ENCODE results near the gene CNTNAP5.

Gene CNTNAP5

GRCh38 chr2:124920448-124920847, 895.4 kb downstream of the CNTNAP5 start:
- no peak overlapping the region for H3K9ac ChIP-seq (ENCODE audit: low read length)
- H3K36me3 ChIP-seq (ENCODE audit: control insufficient read depth, insufficient read depth, low read length), result no peaks in the 10 kb centered on the region
- no peaks in the 10 kb centered on the region for H3K4me1 ChIP-seq (ENCODE audit: control insufficient read depth, low read depth, low read length)
- H2AK5ac ChIP-seq (ENCODE audit: low read length), result no peak overlapping the region
- no peaks in the 10 kb centered on the region for H3K79me2 ChIP-seq (ENCODE audit: control insufficient read depth, insufficient read depth, low read length)
- H2BK5ac ChIP-seq (ENCODE audit: low read length), result no peak overlapping the region
- no CpG with 5 or more reads among the region's 1 CpG for WGBS (ENCODE audit: extremely low coverage, insufficient coverage, low lambda C conversion rate)
- H3K4me2 ChIP-seq (ENCODE audit: low read length), result no peak overlapping the region
- DNase-seq, result no peak
- H3K27me3 ChIP-seq (ENCODE audit: insufficient read depth, low read length, poor library complexity), result no peaks in the 10 kb centered on the region
- no peak overlapping the region for H3K4me3 ChIP-seq (ENCODE audit: low read length)
- H3K18ac ChIP-seq (ENCODE audit: low read length), result no peak overlapping the region
- H3K79me1 ChIP-seq (ENCODE audit: low read length), result no peaks in the 10 kb centered on the region
- no peak overlapping the region for H3K4ac ChIP-seq (ENCODE audit: low read depth, low read length)
- H3K56ac ChIP-seq (ENCODE audit: low read length), result no peak overlapping the region
- H3K23ac ChIP-seq (ENCODE audit: low read length), result no peak overlapping the region
- no peak overlapping the region for H2BK15ac ChIP-seq (replicated peaks; ENCODE audit: low read depth)
- no peak overlapping the region for H2BK120ac ChIP-seq (ENCODE audit: low read depth, low read length)
- no peak overlapping the region for H3K27ac ChIP-seq (ENCODE audit: low read depth, low read length)
- H4K8ac ChIP-seq (ENCODE audit: low read depth, low read length), result no peak overlapping the region
- no peak overlapping the region for H4K5ac ChIP-seq (ENCODE audit: low read length)

- Histone ChIP-seq H4K5ac (ENCODE audit: low read length) (no peak overlapping the region), H4K8ac (ENCODE audit: low read depth, low read length) (no peak overlapping the region), H3K36me3 (ENCODE audit: control insufficient read depth, insufficient read depth, low read length) (no peaks in the 10 kb centered on the region), H2BK15ac (replicated peaks; ENCODE audit: low read depth) (no peak overlapping the region), H2BK120ac (ENCODE audit: low read depth, low read length) (no peak overlapping the region), H3K4me3 (ENCODE audit: low read length) (no peak overlapping the region), H3K4ac (ENCODE audit: low read depth, low read length) (no peak overlapping the region), H3K4me2 (ENCODE audit: low read length) (no peak overlapping the region), H3K23ac (ENCODE audit: low read length) (no peak overlapping the region), H2BK5ac (ENCODE audit: low read length) (no peak overlapping the region), H3K79me1 (ENCODE audit: low read length) (no peaks in the 10 kb centered on the region), H3K9ac (ENCODE audit: low read length) (no peak overlapping the region), H3K4me1 (ENCODE audit: control insufficient read depth, low read depth, low read length) (no peaks in the 10 kb centered on the region), H3K27me3 (ENCODE audit: insufficient read depth, low read length, poor library complexity) (no peaks in the 10 kb centered on the region), H3K18ac (ENCODE audit: low read length) (no peak overlapping the region), H3K79me2 (ENCODE audit: control insufficient read depth, insufficient read depth, low read length) (no peaks in the 10 kb centered on the region), H2AK5ac (ENCODE audit: low read length) (no peak overlapping the region), H3K27ac (ENCODE audit: low read depth, low read length) (no peak overlapping the region), H3K56ac (ENCODE audit: low read length) (no peak overlapping the region)
- no peak for DNase-seq
- WGBS (ENCODE audit: extremely low coverage, insufficient coverage, low lambda C conversion rate), result no CpG with 5 or more reads among the region's 5 CpGs
These were observed 896.1 kb downstream of the CNTNAP5 start for GRCh38 chr2:124921191-124921590.

- Histone ChIP-seq H2BK15ac (replicated peaks; ENCODE audit: low read depth) (no peak overlapping the region), H3K27ac (ENCODE audit: low read depth, low read length) (no peak overlapping the region), H3K9ac (ENCODE audit: low read length) (no peak overlapping the region), H4K5ac (ENCODE audit: low read length) (no peak overlapping the region), H3K23ac (ENCODE audit: low read length) (no peak overlapping the region), H2BK5ac (ENCODE audit: low read length) (no peak overlapping the region), H3K36me3 (ENCODE audit: control insufficient read depth, insufficient read depth, low read length) (no peaks in the 10 kb centered on the region), H3K4me3 (ENCODE audit: low read length) (no peak overlapping the region), H3K79me2 (ENCODE audit: control insufficient read depth, insufficient read depth, low read length) (no peaks in the 10 kb centered on the region), H3K79me1 (ENCODE audit: low read length) (no peaks in the 10 kb centered on the region), H3K56ac (ENCODE audit: low read length) (no peak overlapping the region), H3K4ac (ENCODE audit: low read depth, low read length) (no peak overlapping the region), H2BK120ac (ENCODE audit: low read depth, low read length) (no peak overlapping the region), H2AK5ac (ENCODE audit: low read length) (no peak overlapping the region), H3K4me1 (ENCODE audit: control insufficient read depth, low read depth, low read length) (no peaks in the 10 kb centered on the region), H4K8ac (ENCODE audit: low read depth, low read length) (no peak overlapping the region), H3K4me2 (ENCODE audit: low read length) (no peak overlapping the region), H3K27me3 (ENCODE audit: insufficient read depth, low read length, poor library complexity) (no peaks in the 10 kb centered on the region), H3K18ac (ENCODE audit: low read length) (no peak overlapping the region)
- no CpG with 5 or more reads among the region's 3 CpGs for WGBS (ENCODE audit: extremely low coverage, insufficient coverage, low lambda C conversion rate)
- DNase-seq, result no peak
These were observed 898.0 kb downstream of the CNTNAP5 start for GRCh38 chr2:124923097-124923496.

GRCh38 chr2:124933883-124934282, 908.8 kb downstream of the CNTNAP5 start:
- Histone ChIP-seq H3K56ac (ENCODE audit: low read length) (no peak overlapping the region), H3K18ac (ENCODE audit: low read length) (no peak overlapping the region), H3K23ac (ENCODE audit: low read length) (no peak overlapping the region), H3K9ac (ENCODE audit: low read length) (no peak overlapping the region), H3K4me3 (ENCODE audit: low read length) (no peak overlapping the region), H2BK15ac (replicated peaks; ENCODE audit: low read depth) (no peak overlapping the region), H3K36me3 (ENCODE audit: control insufficient read depth, insufficient read depth, low read length) (no peaks in the 10 kb centered on the region), H3K27ac (ENCODE audit: low read depth, low read length) (no peak overlapping the region), H2BK5ac (ENCODE audit: low read length) (no peak overlapping the region), H4K8ac (ENCODE audit: low read depth, low read length) (no peak overlapping the region), H3K79me2 (ENCODE audit: control insufficient read depth, insufficient read depth, low read length) (no peaks in the 10 kb centered on the region), H3K27me3 (ENCODE audit: insufficient read depth, low read length, poor library complexity) (no peaks in the 10 kb centered on the region), H4K5ac (ENCODE audit: low read length) (no peak overlapping the region), H3K4ac (ENCODE audit: low read depth, low read length) (no peak overlapping the region), H2AK5ac (ENCODE audit: low read length) (no peak overlapping the region), H3K4me1 (ENCODE audit: control insufficient read depth, low read depth, low read length) (no peaks in the 10 kb centered on the region), H3K79me1 (ENCODE audit: low read length) (no peaks in the 10 kb centered on the region), H2BK120ac (ENCODE audit: low read depth, low read length) (no peak overlapping the region), H3K4me2 (ENCODE audit: low read length) (no peak overlapping the region)
- WGBS (ENCODE audit: extremely low coverage, insufficient coverage, low lambda C conversion rate), result no CpG with 5 or more reads among the region's 1 CpG
- no peak for DNase-seq

- no CpG with 5 or more reads among the region's 2 CpGs for WGBS (ENCODE audit: extremely low coverage, insufficient coverage, low lambda C conversion rate)
- Histone ChIP-seq H4K8ac (ENCODE audit: low read depth, low read length) (no peak overlapping the region), H3K27ac (ENCODE audit: low read depth, low read length) (no peak overlapping the region), H3K4me2 (ENCODE audit: low read length) (no peak overlapping the region), H2AK5ac (ENCODE audit: low read length) (no peak overlapping the region), H3K79me2 (ENCODE audit: control insufficient read depth, insufficient read depth, low read length) (no peaks in the 10 kb centered on the region), H3K36me3 (ENCODE audit: control insufficient read depth, insufficient read depth, low read length) (no peaks in the 10 kb centered on the region), H3K4ac (ENCODE audit: low read depth, low read length) (no peak overlapping the region), H3K4me3 (ENCODE audit: low read length) (no peak overlapping the region), H3K23ac (ENCODE audit: low read length) (no peak overlapping the region), H3K27me3 (ENCODE audit: insufficient read depth, low read length, poor library complexity) (no peaks in the 10 kb centered on the region), H3K79me1 (ENCODE audit: low read length) (no peaks in the 10 kb centered on the region), H2BK120ac (ENCODE audit: low read depth, low read length) (no peak overlapping the region), H3K9ac (ENCODE audit: low read length) (no peak overlapping the region), H2BK15ac (replicated peaks; ENCODE audit: low read depth) (no peak overlapping the region), H4K5ac (ENCODE audit: low read length) (no peak overlapping the region), H2BK5ac (ENCODE audit: low read length) (no peak overlapping the region), H3K56ac (ENCODE audit: low read length) (no peak overlapping the region), H3K18ac (ENCODE audit: low read length) (no peak overlapping the region), H3K4me1 (ENCODE audit: control insufficient read depth, low read depth, low read length) (no peaks in the 10 kb centered on the region)
- no peak for DNase-seq
These were observed 928.8 kb downstream of the CNTNAP5 start for GRCh38 chr2:124953921-124954320.

GRCh38 chr2:124959581-124959980, 934.5 kb downstream of the CNTNAP5 start:
- Histone ChIP-seq H3K4me2 (ENCODE audit: low read length) (no peak overlapping the region), H3K4me3 (ENCODE audit: low read length) (no peak overlapping the region), H3K4me1 (ENCODE audit: control insufficient read depth, low read depth, low read length) (no peaks in the 10 kb centered on the region), H2BK15ac (replicated peaks; ENCODE audit: low read depth) (no peak overlapping the region), H3K79me1 (ENCODE audit: low read length) (no peaks in the 10 kb centered on the region), H3K4ac (ENCODE audit: low read depth, low read length) (no peak overlapping the region), H3K27ac (ENCODE audit: low read depth, low read length) (no peak overlapping the region), H3K18ac (ENCODE audit: low read length) (no peak overlapping the region), H3K27me3 (ENCODE audit: insufficient read depth, low read length, poor library complexity) (no peaks in the 10 kb centered on the region), H2BK5ac (ENCODE audit: low read length) (no peak overlapping the region), H3K9ac (ENCODE audit: low read length) (no peak overlapping the region), H3K56ac (ENCODE audit: low read length) (no peak overlapping the region), H2AK5ac (ENCODE audit: low read length) (no peak overlapping the region), H3K79me2 (ENCODE audit: control insufficient read depth, insufficient read depth, low read length) (no peaks in the 10 kb centered on the region), H4K5ac (ENCODE audit: low read length) (no peak overlapping the region), H3K23ac (ENCODE audit: low read length) (no peak overlapping the region), H2BK120ac (ENCODE audit: low read depth, low read length) (no peak overlapping the region), H3K36me3 (ENCODE audit: control insufficient read depth, insufficient read depth, low read length) (no peaks in the 10 kb centered on the region), H4K8ac (ENCODE audit: low read depth, low read length) (no peak overlapping the region)
- no CpG with 5 or more reads among the region's 1 CpG for WGBS (ENCODE audit: extremely low coverage, insufficient coverage, low lambda C conversion rate)
- DNase-seq, result no peak
